ENCODE data around the gene GYPB. TPM values are rescaled to one million over a fixed set of nuclear protein-coding genes. Genes with fewer than 3 reads are reported as not detected.
"Not testable (repeated sequence)": the region's sequence is repeated elsewhere in the genome, so short reads cannot be mapped to it uniquely, and the experiment has no call there.

GYPB gene
- polyA plus RNA-seq, 1 donor from 2014 or later = not detected

DNA sequence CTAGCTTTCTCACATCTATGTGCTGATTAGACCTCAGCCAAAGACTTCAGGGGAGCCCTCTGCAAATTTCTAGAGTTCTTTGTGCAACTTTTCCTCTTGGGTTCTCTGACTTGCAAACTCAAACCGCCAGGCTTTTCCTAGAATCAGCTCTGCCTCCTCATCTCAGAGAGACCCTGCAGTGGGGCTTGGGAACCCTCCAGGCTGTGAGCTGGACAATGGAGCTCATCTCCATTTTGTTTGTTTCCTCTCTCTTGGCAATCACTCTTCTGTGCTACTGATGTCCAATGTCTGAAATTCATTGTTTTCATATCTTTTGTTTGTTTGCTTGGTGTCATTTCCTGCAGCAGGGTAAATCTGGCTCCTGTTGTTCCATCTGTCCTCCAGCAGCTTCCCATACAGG, 33.0 kb downstream of the GYPB start:
- Histone ChIP-seq H3K27ac (ENCODE audit: low read length) (no peak overlapping the region), H3K9me2 (ENCODE audit: insufficient read depth, low read length) (no peaks in the 10 kb centered on the region), H3K9me3 (ENCODE audit: low read length) (no peaks in the 10 kb centered on the region), H3K4me3 (ENCODE audit: low read length) (no peak overlapping the region), H2AFZ (ENCODE audit: low read depth, low read length) (no peak overlapping the region), H3F3A (ENCODE audit: insufficient read depth, low read length, poor library complexity, severe bottlenecking) (no peaks in the 10 kb centered on the region), H3K4me2 (ENCODE audit: low read length) (no peak overlapping the region), H3K79me2 (replicated peaks; ENCODE audit: insufficient read depth, low read length) (no peaks in the 10 kb centered on the region), H4K20me1 (ENCODE audit: insufficient read depth) (no peaks in the 10 kb centered on the region), H3K9ac (ENCODE audit: low read length) (no peak overlapping the region), H3K36me3 (ENCODE audit: insufficient read depth, low read length) (no peaks in the 10 kb centered on the region), H3K27me3 (ENCODE audit: insufficient read depth, low read depth, low read length) (no peaks in the 10 kb centered on the region)
- no peak for TF ChIP-seq EZH2 (IDR thresholded peaks at IDR 0.05; ENCODE audit: borderline replicate concordance, insufficient read depth, low read length, poor library complexity, severe bottlenecking)
- no peak for TF ChIP-seq CTCF (IDR thresholded peaks at IDR 0.05; ENCODE audit: poor library complexity, severe bottlenecking)
- TF ChIP-seq SMC3 (conservative IDR thresholded peaks at IDR 0.05; ENCODE audit: poor library complexity) = no peak
- no peak for TF ChIP-seq EP300 (conservative IDR thresholded peaks at IDR 0.05; ENCODE audit: poor library complexity, severe bottlenecking)
- no peak for TF ChIP-seq REST (IDR thresholded peaks at IDR 0.05; ENCODE audit: borderline replicate concordance)
- no peak for TF ChIP-seq RAD21 (conservative IDR thresholded peaks at IDR 0.05)
- TF ChIP-seq TAF1 (IDR thresholded peaks at IDR 0.05; ENCODE audit: low read depth) = no peak
- no peak for TF ChIP-seq MXI1 (conservative IDR thresholded peaks at IDR 0.05; ENCODE audit: poor library complexity, severe bottlenecking)
- no peak for TF ChIP-seq POLR2AphosphoS5 (IDR thresholded peaks at IDR 0.05)

DNA sequence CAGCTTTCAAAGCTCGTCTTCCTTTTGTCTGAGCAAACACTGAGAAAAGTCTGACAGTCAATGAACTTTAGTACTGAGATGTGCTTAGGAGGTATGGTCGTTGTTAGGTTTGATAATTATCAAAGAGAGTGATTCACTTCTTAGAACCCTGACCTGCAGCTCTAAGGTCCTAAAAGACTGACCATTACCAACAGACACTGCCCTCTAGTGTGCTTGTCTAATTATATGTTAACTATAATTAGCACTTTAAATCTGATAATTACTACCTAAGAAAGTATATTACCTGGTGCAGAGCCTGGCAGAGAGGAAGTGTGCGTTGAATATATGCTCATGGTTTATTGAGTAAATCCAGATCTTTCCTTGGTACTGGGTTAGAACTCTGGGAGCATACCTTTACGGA, 38.4 kb downstream of the GYPB start:
- not testable (repeated sequence) for H3K79me2 ChIP-seq (replicated peaks; ENCODE audit: insufficient read depth, low read length); H3K4me2 ChIP-seq (ENCODE audit: low read length); H4K20me1 ChIP-seq (ENCODE audit: insufficient read depth); H3K9ac ChIP-seq (ENCODE audit: low read length); H3K27me3 ChIP-seq (ENCODE audit: insufficient read depth, low read depth, low read length); H3K4me3 ChIP-seq (ENCODE audit: low read length); H3K9me3 ChIP-seq (ENCODE audit: low read length); H3F3A ChIP-seq (ENCODE audit: insufficient read depth, low read length, poor library complexity, severe bottlenecking); H3K27ac ChIP-seq (ENCODE audit: low read length); H2AFZ ChIP-seq (ENCODE audit: low read depth, low read length); H3K36me3 ChIP-seq (ENCODE audit: insufficient read depth, low read length); H3K9me2 ChIP-seq (ENCODE audit: insufficient read depth, low read length)

DNA sequence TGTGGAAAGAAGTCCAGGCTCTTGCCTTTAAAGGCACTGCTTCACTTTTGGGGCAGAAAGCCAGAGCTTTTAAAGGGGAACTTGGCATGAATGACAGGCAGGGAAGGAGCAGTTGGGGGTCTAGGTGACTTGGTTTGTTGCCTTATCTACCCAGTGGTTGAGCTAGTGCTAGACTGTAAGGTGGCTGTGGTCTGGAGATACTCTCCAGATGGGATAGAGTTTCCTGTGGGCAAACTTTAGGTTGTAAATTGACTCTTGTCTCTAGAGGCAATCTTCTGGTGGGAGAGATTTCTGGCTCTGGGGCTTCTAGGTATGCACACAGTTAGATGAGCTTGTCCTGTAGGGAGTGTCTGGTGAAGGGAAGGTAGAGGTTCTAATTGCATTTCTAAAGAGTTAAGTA, 43.7 kb downstream of the GYPB start:
- H3K9me2 ChIP-seq (ENCODE audit: insufficient read depth, low read length); H2AFZ ChIP-seq (ENCODE audit: low read depth, low read length); H3K79me2 ChIP-seq (replicated peaks; ENCODE audit: insufficient read depth, low read length); H3K36me3 ChIP-seq (ENCODE audit: insufficient read depth, low read length); H4K20me1 ChIP-seq (ENCODE audit: insufficient read depth); H3K9ac ChIP-seq (ENCODE audit: low read length); H3F3A ChIP-seq (ENCODE audit: insufficient read depth, low read length, poor library complexity, severe bottlenecking); H3K4me2 ChIP-seq (ENCODE audit: low read length); H3K27ac ChIP-seq (ENCODE audit: low read length); H3K4me3 ChIP-seq (ENCODE audit: low read length); H3K27me3 ChIP-seq (ENCODE audit: insufficient read depth, low read depth, low read length); H3K9me3 ChIP-seq (ENCODE audit: low read length): not testable (repeated sequence)

DNA sequence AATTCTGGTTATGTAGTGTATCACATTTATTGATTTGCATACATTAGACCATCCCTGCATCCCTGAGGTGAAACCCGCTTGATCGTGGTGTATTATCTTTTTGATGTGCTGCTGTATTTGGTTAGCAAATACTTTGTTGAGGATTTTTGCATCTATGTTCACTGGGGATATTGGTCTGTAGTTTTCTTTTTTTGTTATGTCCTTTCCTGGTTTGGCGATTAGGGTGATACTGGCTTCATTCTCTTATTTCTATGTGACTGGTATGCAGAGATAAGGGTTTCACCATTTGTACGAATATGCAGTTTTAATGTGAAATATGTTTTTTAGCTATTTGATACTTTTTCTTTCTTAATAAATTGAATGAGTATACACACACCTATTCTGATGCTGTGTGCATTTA, 45.2 kb downstream of the GYPB start:
- not testable (repeated sequence) for H3K36me3 ChIP-seq (ENCODE audit: insufficient read depth, low read length); H3K9me3 ChIP-seq (ENCODE audit: low read length); H4K20me1 ChIP-seq (ENCODE audit: insufficient read depth); H3K9ac ChIP-seq (ENCODE audit: low read length); H3K9me2 ChIP-seq (ENCODE audit: insufficient read depth, low read length); H3F3A ChIP-seq (ENCODE audit: insufficient read depth, low read length, poor library complexity, severe bottlenecking); H3K27me3 ChIP-seq (ENCODE audit: insufficient read depth, low read depth, low read length); H3K4me2 ChIP-seq (ENCODE audit: low read length); H2AFZ ChIP-seq (ENCODE audit: low read depth, low read length); H3K79me2 ChIP-seq (replicated peaks; ENCODE audit: insufficient read depth, low read length); H3K27ac ChIP-seq (ENCODE audit: low read length); H3K4me3 ChIP-seq (ENCODE audit: low read length)
